Keratinocyte (primary cell): ENCODE results near the gene ZNHIT3. TPM values are rescaled to one million over a fixed set of nuclear protein-coding genes. Genes with fewer than 3 reads are reported as not detected.

ENCODE experiments used
- DNase-seq: peaks from one replicate; pipeline ENCODE4 v3.0.0-alpha.2; 2011; ENCODE audit warnings: low read depth, missing footprints, low spot score
- FAIRE-seq: peaks from 2 replicates; lab custom pipeline; 2011; peaks lifted over from hg19 to GRCh38; lab: Jason Lieb, UNC
- H2AFZ ChIP-seq: 2 replicates; pipeline ENCODE4 v1.6.0; 2012; ENCODE audit warnings: low read length, control low read depth, inconsistent platforms; ENCODE audit not compliant: control insufficient read depth
- H3K27ac ChIP-seq: 2 replicates; pipeline ENCODE4 v1.5.1; 2011; ENCODE audit warnings: low read length; ENCODE audit not compliant: control insufficient read depth, insufficient read depth
- H3K27me3 ChIP-seq: 3 replicates; pipeline ENCODE4 v1.6.0; 2011; ENCODE audit warnings: low read length; ENCODE audit not compliant: control insufficient read depth, insufficient read depth; ENCODE audit errors: extremely low read depth
- H3K36me3 ChIP-seq, 2 experiments: 2 replicates in 1 of 2; 3 replicates in 1 of 2; pipeline ENCODE4 v1.5.1; 2011; ENCODE audit warnings: low read length in 2 of 2, mild to moderate bottlenecking in 1 of 2; ENCODE audit not compliant: control insufficient read depth in 2 of 2, insufficient read depth in 2 of 2; ENCODE audit errors: extremely low read depth in 1 of 2
- H3K4me1 ChIP-seq: 3 replicates; pipeline ENCODE4 v1.5.1; 2011; ENCODE audit warnings: low read length; ENCODE audit not compliant: control insufficient read depth, insufficient read depth; ENCODE audit errors: extremely low read depth
- H3K4me2 ChIP-seq: 3 replicates; pipeline ENCODE4 v1.6.0; 2011; ENCODE audit warnings: low read depth, low read length; ENCODE audit not compliant: control insufficient read depth, insufficient read depth; ENCODE audit errors: extremely low read depth
- H3K4me3 ChIP-seq, 3 experiments: fragments of 200-600 bp in 1 of 3; sonication (generic) in 1 of 3; 2 replicates in 2 of 3; 3 replicates in 1 of 3; pipeline ENCODE4 v1.5.1; 2011 to 2016; ENCODE audit warnings: low read length in 3 of 3, mild to moderate bottlenecking in 3 of 3, control low read depth in 2 of 3, inconsistent platforms in 1 of 3, low read depth in 1 of 3, mixed read lengths in 1 of 3, mixed run types in 1 of 3, moderate library complexity in 1 of 3; ENCODE audit not compliant: control insufficient read depth in 2 of 3, insufficient read depth in 2 of 3; ENCODE audit errors: extremely low read depth in 1 of 3
- H3K79me2 ChIP-seq: 2 replicates; pipeline ENCODE4 v1.6.0; 2012; ENCODE audit warnings: low read length; ENCODE audit not compliant: control insufficient read depth, insufficient read depth
- H3K9ac ChIP-seq: 3 replicates; pipeline ENCODE4 v1.6.0; 2011; ENCODE audit warnings: low read length; ENCODE audit not compliant: control insufficient read depth, insufficient read depth; ENCODE audit errors: extremely low read depth
- H3K9me1 ChIP-seq: 3 replicates; pipeline ENCODE4 v1.6.0; 2011; ENCODE audit warnings: low read length; ENCODE audit not compliant: control insufficient read depth, insufficient read depth; ENCODE audit errors: extremely low read depth
- H3K9me3 ChIP-seq: 2 replicates; pipeline ENCODE4 v1.5.1; 2012; ENCODE audit warnings: low read depth, low read length; ENCODE audit not compliant: control insufficient read depth
- H4K20me1 ChIP-seq: 3 replicates; pipeline ENCODE4 v1.6.0; 2011; ENCODE audit warnings: low read length; ENCODE audit not compliant: control insufficient read depth, insufficient read depth; ENCODE audit errors: extremely low read depth
- EZH2 ChIP-seq: IDR thresholded peaks from one replicate; pipeline ENCODE4 v1.6.1; 2012; ENCODE audit warnings: inconsistent platforms, mild to moderate bottlenecking, low read length, moderate library complexity
- dilution Hi-C: fragments of 300-500 bp; cut with MboI; formaldehyde crosslinking; loops from one replicate; pipeline ENCODE4 v1.7.0; 2020; ENCODE audit warnings: low sequenced_read_pairs; ENCODE audit not compliant: extremely low pct_ligation_motif_present
- polyA plus RNA-seq, 5 experiments: library from polyadenylated mRNA; depleted of rRNA in 3 of 5; stranded (reverse) in 3 of 5; stranded (forward) in 1 of 5; unstranded in 1 of 5; fragments of >200 nt; gene quantifications; 1 replicate in 1 of 5; 2 replicates in 3 of 5; 3 replicates in 1 of 5; pipeline versions ENCODE4 v1.2.1 to v1.2.3, GENCODE V29; 2011 to 2012; ENCODE audit warnings: missing spikeins in 2 of 5, low read depth in 1 of 5, low replicate concordance in 1 of 5
- TF ChIP-seq, protein P1 (sequence below), 3 experiments: IDR thresholded peaks in 1 of 3; conservative IDR thresholded peaks in 1 of 3; optimal IDR thresholded peaks in 1 of 3; 2 replicates in 2 of 3; 3 replicates in 1 of 3; pipeline versions ENCODE3 to v1.5.1; 2011; ENCODE audit warnings: low read length in 3 of 3, mild to moderate bottlenecking in 3 of 3, moderate library complexity in 2 of 3, control low read depth in 1 of 3, inconsistent platforms in 1 of 3; ENCODE audit not compliant: insufficient read depth in 2 of 3; ENCODE audit errors: extremely low read depth in 1 of 3

Gene ZNHIT3
- polyA plus RNA-seq, 1 donor (not counting 4 experiments of a cell fraction or from before 2014, with no cell fraction given), result 72.4 TPM

DNA sequence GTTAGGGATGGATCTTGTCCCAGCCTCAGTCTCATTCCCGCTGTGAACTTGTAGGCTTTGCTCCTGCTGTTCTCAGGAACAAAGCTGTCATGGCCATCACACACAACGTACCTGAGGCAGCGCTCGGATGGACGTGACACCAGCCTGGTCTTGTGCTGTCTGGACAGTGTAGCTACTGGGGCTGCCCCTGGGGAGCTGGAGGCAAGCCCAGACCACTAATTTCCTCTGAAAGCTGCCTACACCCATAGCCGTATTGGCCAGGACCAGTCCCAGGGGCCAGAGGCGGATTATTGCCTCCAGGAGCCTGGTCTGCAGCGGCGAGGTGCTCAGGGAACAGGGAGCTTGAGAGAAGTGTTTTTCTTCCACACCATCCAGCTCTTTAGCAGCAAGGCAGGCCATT lies 11.7 kb downstream of the ZNHIT3 start:
- no peak overlapping the region for H3K4me2 ChIP-seq
- FAIRE-seq, result no peak
- no peaks in the 10 kb centered on the region for H3K9me1 ChIP-seq
- dilution Hi-C loops, result no loop called here
- no peak overlapping the region for H2AFZ ChIP-seq
- H3K4me1 ChIP-seq, result no peaks in the 10 kb centered on the region
- TF ChIP-seq, protein P1, sequence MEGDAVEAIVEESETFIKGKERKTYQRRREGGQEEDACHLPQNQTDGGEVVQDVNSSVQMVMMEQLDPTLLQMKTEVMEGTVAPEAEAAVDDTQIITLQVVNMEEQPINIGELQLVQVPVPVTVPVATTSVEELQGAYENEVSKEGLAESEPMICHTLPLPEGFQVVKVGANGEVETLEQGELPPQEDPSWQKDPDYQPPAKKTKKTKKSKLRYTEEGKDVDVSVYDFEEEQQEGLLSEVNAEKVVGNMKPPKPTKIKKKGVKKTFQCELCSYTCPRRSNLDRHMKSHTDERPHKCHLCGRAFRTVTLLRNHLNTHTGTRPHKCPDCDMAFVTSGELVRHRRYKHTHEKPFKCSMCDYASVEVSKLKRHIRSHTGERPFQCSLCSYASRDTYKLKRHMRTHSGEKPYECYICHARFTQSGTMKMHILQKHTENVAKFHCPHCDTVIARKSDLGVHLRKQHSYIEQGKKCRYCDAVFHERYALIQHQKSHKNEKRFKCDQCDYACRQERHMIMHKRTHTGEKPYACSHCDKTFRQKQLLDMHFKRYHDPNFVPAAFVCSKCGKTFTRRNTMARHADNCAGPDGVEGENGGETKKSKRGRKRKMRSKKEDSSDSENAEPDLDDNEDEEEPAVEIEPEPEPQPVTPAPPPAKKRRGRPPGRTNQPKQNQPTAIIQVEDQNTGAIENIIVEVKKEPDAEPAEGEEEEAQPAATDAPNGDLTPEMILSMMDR (optimal IDR thresholded peaks at IDR 0.05 in 1 of 3, IDR thresholded peaks at IDR 0.05 in 1 of 3, conservative IDR thresholded peaks at IDR 0.05 in 1 of 3; ENCODE audit: extremely low read depth in 1 of 3, insufficient read depth in 2 of 3, low read length in 3 of 3), result no peak
- no peak for TF ChIP-seq EZH2
- H3K36me3 ChIP-seq, result peaks cover 24 to 58% of the 10 kb centered on the region in 2 experiments
- H4K20me1 ChIP-seq, result no peaks in the 10 kb centered on the region
- H3K9ac ChIP-seq, result no peak overlapping the region
- no peak overlapping the region for H3K4me3 ChIP-seq
- no peak for DNase-seq
- no peaks in the 10 kb centered on the region for H3K79me2 ChIP-seq
- no peaks in the 10 kb centered on the region for H3K9me3 ChIP-seq
- H3K27ac ChIP-seq, result no peak overlapping the region
- H3K27me3 ChIP-seq, result no peaks in the 10 kb centered on the region

DNA sequence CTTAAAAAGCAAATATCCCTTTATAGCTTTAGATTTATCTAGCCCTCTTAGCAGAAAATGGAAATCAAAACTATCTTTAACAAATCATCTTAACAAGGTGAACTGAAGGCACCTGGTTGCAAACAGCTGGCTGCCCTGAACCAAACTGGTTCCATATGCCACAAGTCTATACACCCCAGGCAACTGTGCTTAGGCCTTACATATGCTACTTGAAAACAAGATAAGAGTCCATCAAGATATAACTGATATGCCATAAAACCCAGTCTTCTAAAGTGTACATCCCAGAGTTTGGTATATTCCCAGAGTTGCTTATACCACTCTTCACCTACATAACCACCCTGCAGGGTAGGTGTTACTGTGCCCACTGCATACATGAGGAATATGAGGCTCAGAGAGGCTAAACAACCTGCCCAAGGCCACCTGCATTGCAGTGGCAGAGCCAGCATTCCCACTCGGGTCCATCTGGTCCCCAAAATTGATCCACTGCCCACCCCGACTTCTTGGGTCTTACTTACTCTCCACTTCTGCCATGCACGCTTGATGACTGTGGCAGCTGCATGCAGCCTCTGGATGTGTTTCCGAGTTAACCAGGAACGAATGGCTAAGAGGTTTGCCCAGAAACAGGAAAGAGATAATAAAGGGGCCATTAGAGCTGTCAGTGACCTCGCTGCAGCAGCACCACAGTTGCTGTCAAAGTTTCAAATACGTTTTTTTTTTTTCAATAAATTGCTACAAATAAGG lies 12.2 kb downstream of the ZNHIT3 start:
- H3K4me1 ChIP-seq, result no peaks in the 10 kb centered on the region
- dilution Hi-C loops, result no loop called here
- FAIRE-seq, result no peak
- no peak overlapping the region for H3K9ac ChIP-seq
- H3K27ac ChIP-seq, result no peak overlapping the region
- no peak for DNase-seq
- no peak overlapping the region for H3K4me2 ChIP-seq
- no peaks in the 10 kb centered on the region for H4K20me1 ChIP-seq
- no peaks in the 10 kb centered on the region for H3K79me2 ChIP-seq
- no peak overlapping the region for H2AFZ ChIP-seq
- H3K36me3 ChIP-seq, result peaks cover 25 to 63% of the 10 kb centered on the region in 2 experiments
- TF ChIP-seq, protein P1 (optimal IDR thresholded peaks at IDR 0.05 in 1 of 3, IDR thresholded peaks at IDR 0.05 in 1 of 3, conservative IDR thresholded peaks at IDR 0.05 in 1 of 3; ENCODE audit: extremely low read depth in 1 of 3, insufficient read depth in 2 of 3, low read length in 3 of 3), result no peak
- TF ChIP-seq EZH2, result no peak
- no peaks in the 10 kb centered on the region for H3K9me3 ChIP-seq
- H3K27me3 ChIP-seq, result no peaks in the 10 kb centered on the region
- no peak overlapping the region for H3K4me3 ChIP-seq
- no peaks in the 10 kb centered on the region for H3K9me1 ChIP-seq
